ENCODE results near the gene CCDC28B.
"Not testable (repeated sequence)": the region's sequence is repeated elsewhere in the genome, so short reads cannot be mapped to it uniquely, and the experiment has no call there.

The CCDC28B gene

DNA sequence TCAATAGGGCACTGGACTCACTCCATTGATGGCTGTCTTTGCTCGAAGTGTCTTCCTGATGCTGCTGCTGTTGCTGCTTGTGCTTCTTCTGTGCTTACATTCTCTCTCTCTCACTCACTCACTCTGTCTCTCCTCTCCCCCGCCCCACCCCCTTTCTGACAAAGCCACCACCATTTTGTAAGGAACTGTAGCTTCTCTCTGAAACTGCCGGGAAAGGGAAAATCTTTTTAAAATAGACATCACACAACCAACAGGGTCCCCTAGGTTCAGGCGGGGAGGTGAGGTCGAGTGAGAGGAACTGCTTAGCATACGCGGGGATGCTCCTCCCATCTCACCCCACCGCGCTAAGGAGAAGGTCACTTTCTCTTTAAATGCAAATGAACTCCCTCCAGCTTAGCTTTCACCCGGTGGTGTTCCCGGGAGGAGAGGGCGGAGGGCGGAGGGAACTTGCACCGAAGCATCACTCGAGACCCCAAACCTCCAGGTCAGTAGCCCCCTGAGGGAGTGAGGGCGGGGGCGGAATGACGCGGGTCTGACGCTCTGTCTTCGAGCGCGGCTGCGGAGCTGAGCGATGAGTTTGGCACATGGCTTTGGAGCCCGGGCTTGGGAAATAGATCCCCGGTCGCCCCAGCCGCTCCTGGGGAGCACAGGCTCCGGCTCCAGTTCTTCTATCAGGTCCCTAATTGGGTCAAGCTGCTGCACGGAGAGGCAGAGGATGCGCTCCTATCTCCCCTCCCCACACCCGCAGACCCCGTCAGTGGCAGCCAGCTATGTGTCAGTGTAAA lies at the start of gene CCDC28B:
Gene CCDC28B (plus strand): TSS at position 370 of the 785 bp plus-strand sequence. CDS start 1,341 bp downstream, outside the sequence.
- TF ChIP-seq CTCF (IDR thresholded peaks at IDR 0.05; ENCODE audit: borderline replicate concordance, insufficient read depth, low read depth, low read length) = no peak
- peak within 1 kb of the TSS; percentile 68 for H3K4me3 ChIP-seq (ENCODE audit: low read depth, low read length)

- no peak overlapping the region for H3K4me3 ChIP-seq (ENCODE audit: low read depth, low read length)
- TF ChIP-seq CTCF (IDR thresholded peaks at IDR 0.05; ENCODE audit: borderline replicate concordance, insufficient read depth, low read depth, low read length) = no peak
Measured at GRCh38 chr1:32150847-32151246, 49.5 kb upstream of the CCDC28B start.

DNA sequence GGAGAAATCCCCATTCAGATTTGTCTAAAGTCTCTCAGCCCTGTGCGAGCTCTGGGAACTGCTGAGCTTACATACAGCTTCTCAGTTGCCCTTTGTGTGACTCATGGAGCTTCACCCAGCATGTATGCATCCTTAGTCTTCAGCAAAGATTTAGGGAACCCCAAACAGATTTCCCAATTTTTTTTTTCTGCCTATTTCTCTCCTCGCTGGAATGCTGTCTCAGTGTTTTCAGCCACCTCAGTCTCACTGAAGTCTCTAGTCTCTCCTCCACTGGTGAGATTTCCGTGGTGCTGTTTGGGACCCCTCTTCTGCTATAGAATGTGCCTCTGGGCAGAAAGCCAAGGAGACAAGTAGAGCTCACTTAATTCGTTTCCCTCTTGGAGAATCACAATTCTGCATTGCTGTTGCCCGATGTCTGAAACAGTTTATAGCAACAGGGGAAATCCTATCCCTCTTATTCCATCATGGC lies 49.0 kb upstream of the CCDC28B start:
- TF ChIP-seq CTCF (IDR thresholded peaks at IDR 0.05; ENCODE audit: borderline replicate concordance, insufficient read depth, low read depth, low read length) = no peak

GRCh38 chr1:32159189-32159588 lies 41.2 kb upstream of the CCDC28B start:
- TF ChIP-seq CTCF (IDR thresholded peaks at IDR 0.05; ENCODE audit: borderline replicate concordance, insufficient read depth, low read depth, low read length) = no peak
- no peak overlapping the region for H3K4me3 ChIP-seq (ENCODE audit: low read depth, low read length)

More for the DNA sequence above, 49.0 kb upstream of the CCDC28B start:
- no peak overlapping the region for H3K4me3 ChIP-seq (ENCODE audit: low read depth, low read length)

DNA sequence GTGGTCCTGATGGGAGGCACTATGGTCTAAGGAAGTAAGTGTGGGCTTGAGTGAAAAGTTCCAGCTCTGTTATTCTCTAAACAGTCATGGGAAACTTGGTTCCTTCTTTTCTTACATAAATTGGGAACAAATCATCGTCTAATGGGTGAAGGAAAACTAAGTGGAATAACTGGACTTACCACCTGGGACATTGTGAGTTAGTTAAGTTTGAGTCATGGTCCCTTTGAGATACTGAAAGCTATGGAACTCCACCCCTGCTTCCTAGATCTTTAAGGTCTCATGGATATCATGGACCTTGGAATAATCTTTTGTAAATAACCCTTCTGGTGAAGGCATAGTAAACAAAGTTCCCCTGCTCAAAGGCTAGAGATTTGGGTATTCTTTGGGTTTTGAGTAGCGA lies 37.0 kb upstream of the CCDC28B start:
- TF ChIP-seq CTCF (IDR thresholded peaks at IDR 0.05; ENCODE audit: borderline replicate concordance, insufficient read depth, low read depth, low read length) = no peak
- no peak overlapping the region for H3K4me3 ChIP-seq (ENCODE audit: low read depth, low read length)

DNA sequence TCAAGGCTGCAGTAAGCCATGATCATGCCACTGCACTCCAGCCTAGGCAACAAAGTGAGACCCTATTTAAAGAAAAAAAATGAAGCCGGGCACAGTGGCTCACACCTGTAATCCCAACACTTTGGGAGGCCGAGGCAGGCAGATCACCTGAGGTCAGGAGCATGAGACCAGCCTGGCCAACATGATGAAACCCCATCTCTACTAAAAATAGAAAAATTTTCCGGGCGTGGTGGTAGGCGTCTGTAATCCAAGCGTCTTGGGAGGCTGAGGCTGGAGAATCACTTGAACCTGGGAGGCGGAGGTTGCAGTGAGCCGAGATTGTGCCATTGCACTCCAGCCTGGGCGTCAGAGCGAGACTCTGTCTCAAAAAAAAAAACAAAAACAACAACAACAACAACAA lies 34.8 kb upstream of the CCDC28B start:
- H3K4me3 ChIP-seq (ENCODE audit: low read depth, low read length) = not testable (repeated sequence)

DNA sequence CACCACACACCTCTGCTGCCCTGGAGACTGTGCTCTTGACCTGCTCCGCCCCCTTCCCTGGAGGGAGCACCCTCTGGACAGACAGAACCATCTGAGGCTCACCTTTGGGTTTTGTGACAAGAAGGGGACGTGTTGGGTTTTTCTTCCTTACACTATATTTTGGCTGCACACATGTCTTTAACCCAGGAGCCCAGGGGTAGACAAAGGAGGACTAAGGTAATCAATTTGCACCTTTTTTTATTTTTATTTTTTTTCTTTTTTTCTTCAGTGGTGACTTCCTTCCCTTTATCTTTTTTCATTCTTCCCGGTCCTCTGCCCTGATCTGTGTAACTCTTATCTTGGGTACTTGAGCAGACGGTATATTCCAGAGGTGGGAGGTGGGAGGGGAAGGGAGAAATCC lies 29.4 kb upstream of the CCDC28B start:
- no peak for TF ChIP-seq CTCF (IDR thresholded peaks at IDR 0.05; ENCODE audit: borderline replicate concordance, insufficient read depth, low read depth, low read length)
- H3K4me3 ChIP-seq (ENCODE audit: low read depth, low read length) = no peak overlapping the region
